Mesodermal cell (in vitro differentiated cells): ENCODE measurements around the gene B9D2.

ENCODE experiments used
- H3K27ac ChIP-seq: 2 replicates; pipeline ENCODE4 v1.7.0; 2013; ENCODE audit warnings: mild to moderate bottlenecking, low read depth, low read length, moderate library complexity; ENCODE audit not compliant: severe bottlenecking
- H3K36me3 ChIP-seq: 2 replicates; pipeline ENCODE4 v1.7.1; 2013; ENCODE audit warnings: mild to moderate bottlenecking, low read length, moderate library complexity; ENCODE audit not compliant: control insufficient read depth, insufficient read depth
- H3K4me1 ChIP-seq: one replicate; pipeline ENCODE4 v1.7.1; 2013; ENCODE audit warnings: mild to moderate bottlenecking, low read length; ENCODE audit not compliant: insufficient read depth, control insufficient read depth, poor library complexity, severe bottlenecking
- H3K4me3 ChIP-seq: 2 replicates; pipeline ENCODE4 v1.7.0; 2013; ENCODE audit warnings: low read length, control low read depth, mild to moderate bottlenecking; ENCODE audit not compliant: insufficient read depth, poor library complexity, severe bottlenecking; ENCODE audit errors: extremely low read depth
- H3K9me3 ChIP-seq: 2 replicates; pipeline ENCODE4 v1.7.1; 2013; ENCODE audit warnings: mild to moderate bottlenecking, low read length, moderate library complexity; ENCODE audit not compliant: control insufficient read depth
- WGBS, 2 experiments: methylation state at CpG; one replicate each; pipeline ENCODE4 v1.1.5; 2013; ENCODE audit warnings: missing lambda C conversion rate in 2 of 2; ENCODE audit not compliant: insufficient coverage in 2 of 2; 5-methylcytosine and 5-hydroxymethylcytosine counted together

Gene B9D2

GRCh38 chr19:41321204-41321599 is 42.7 kb downstream of the B9D2 start:
- WGBS, 2 experiments: 92 to 98% methylated on average over 7 of the region's 7 CpGs
- Histone ChIP-seq H3K9me3 (no peaks in the 10 kb centered on the region), H3K4me1 (peaks cover 64% of the 10 kb centered on the region), H3K4me3 (no peak overlapping the region), H3K27ac (peak overlapping the region; percentile 99), H3K36me3 (peaks cover 64% of the 10 kb centered on the region)

- WGBS, 2 experiments: 90 to 100% methylated on average over 3 of the region's 4 CpGs
- peaks cover 70% of the 10 kb centered on the region for H3K36me3 ChIP-seq
- peaks cover 57% of the 10 kb centered on the region for H3K4me1 ChIP-seq
- H3K4me3 ChIP-seq: no peak overlapping the region
- H3K27ac ChIP-seq: no peak overlapping the region
- no peaks in the 10 kb centered on the region for H3K9me3 ChIP-seq
Measured at GRCh38 chr19:41320568-41320967, 43.4 kb downstream of the B9D2 start.

DNA sequence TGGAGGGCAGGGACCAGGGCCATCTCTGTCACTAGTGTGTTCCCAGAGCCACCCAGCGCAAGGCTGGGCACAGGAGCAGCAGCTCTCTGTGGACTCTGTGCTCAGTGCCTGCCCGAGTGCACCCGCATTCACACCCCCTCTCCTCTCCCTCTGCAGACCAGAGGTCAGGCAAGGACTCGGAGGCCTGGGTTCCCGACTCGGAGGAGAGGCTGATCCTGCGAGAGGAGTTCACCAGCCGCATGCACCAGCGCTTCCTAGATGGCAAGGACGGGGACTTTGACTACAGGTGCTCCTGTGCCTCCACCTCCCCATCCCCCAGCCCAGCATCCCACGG is 43.8 kb downstream of the B9D2 start:
- WGBS, 2 experiments: 93 to 98% methylated on average over 10 to 11 of the region's 11 CpGs
- peaks cover 75% of the 10 kb centered on the region for H3K36me3 ChIP-seq

DNA sequence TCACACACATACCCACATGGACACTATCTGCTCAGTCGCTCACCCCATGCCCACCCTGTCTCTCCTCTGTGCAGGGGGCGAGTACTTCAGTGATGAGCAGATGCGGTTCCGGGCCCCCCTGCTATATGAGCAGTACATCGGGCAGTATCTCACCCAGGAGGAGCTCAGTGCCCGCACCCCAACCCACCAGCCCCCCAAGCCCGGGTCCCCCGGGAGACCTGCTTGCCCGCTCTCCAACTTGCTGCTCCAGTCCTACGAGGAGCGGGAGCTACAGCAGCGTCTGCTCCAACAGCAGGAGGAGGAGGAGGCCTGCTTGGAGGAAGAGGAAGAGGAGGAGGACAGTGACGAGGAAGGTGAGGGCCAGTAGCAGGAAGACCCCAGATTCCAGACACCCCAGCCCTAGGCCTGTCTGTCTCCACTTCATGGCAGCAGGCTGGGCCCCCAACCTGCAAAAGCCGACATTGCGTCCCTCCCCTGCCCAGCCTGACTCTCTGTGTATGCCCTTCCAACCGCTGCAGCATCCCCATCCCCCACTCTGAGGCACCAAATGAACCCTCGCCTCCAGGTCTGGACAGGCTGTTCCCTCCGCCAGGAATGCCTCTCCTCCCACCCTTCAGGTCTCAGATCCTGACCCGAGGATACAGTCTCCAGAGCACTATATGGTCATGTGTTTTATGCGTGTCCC is 44.3 kb downstream of the B9D2 start:
- Histone ChIP-seq H3K36me3 (peaks cover 80% of the 10 kb centered on the region), H3K27ac (peak overlapping the region; percentile 23), H3K4me1 (peaks cover 51% of the 10 kb centered on the region), H3K9me3 (no peaks in the 10 kb centered on the region), H3K4me3 (no peak overlapping the region)
- 83 to 85% methylated on average over 12 to 17 of the region's 20 CpGs for WGBS, 2 experiments

More for the DNA sequence above, 43.8 kb downstream of the B9D2 start:
- H3K4me3 ChIP-seq: no peak overlapping the region
- H3K4me1 ChIP-seq: peaks cover 54% of the 10 kb centered on the region
- peak overlapping the region; percentile 23 for H3K27ac ChIP-seq
- no peaks in the 10 kb centered on the region for H3K9me3 ChIP-seq

GRCh38 chr19:41318696-41319499 is 45.1 kb downstream of the B9D2 start:
- no peak overlapping the region for H3K4me3 ChIP-seq
- H3K4me1 ChIP-seq: peaks cover 43% of the 10 kb centered on the region
- 96 to 98% methylated on average over 17 to 18 of the region's 19 CpGs for WGBS, 2 experiments
- no peak overlapping the region for H3K27ac ChIP-seq
- peaks cover 81% of the 10 kb centered on the region for H3K36me3 ChIP-seq
- no peaks in the 10 kb centered on the region for H3K9me3 ChIP-seq

- WGBS, 2 experiments: 95 to 96% methylated on average over 24 of the region's 24 CpGs
- H3K4me3 ChIP-seq: no peak overlapping the region
- H3K27ac ChIP-seq: no peak overlapping the region
- H3K9me3 ChIP-seq: no peaks in the 10 kb centered on the region
- H3K36me3 ChIP-seq: peaks cover 87% of the 10 kb centered on the region
- peaks cover 21% of the 10 kb centered on the region for H3K4me1 ChIP-seq
Measured at GRCh38 chr19:41316306-41316920, 47.5 kb downstream of the B9D2 start.

GRCh38 chr19:41311613-41312012 is 52.3 kb downstream of the B9D2 start:
- 91 to 97% methylated on average over 8 of the region's 8 CpGs for WGBS, 2 experiments
- Histone ChIP-seq H3K27ac (no peak overlapping the region), H3K9me3 (no peaks in the 10 kb centered on the region), H3K4me3 (peak overlapping the region; percentile 72), H3K36me3 (peaks cover 61% of the 10 kb centered on the region), H3K4me1 (peaks cover 12% of the 10 kb centered on the region)

- H3K9me3 ChIP-seq: no peaks in the 10 kb centered on the region
- H3K36me3 ChIP-seq: peaks cover 61% of the 10 kb centered on the region
- WGBS, 2 experiments: 68 to 71% methylated on average over 3 of the region's 5 CpGs
- peaks cover 12% of the 10 kb centered on the region for H3K4me1 ChIP-seq
- peak overlapping the region; percentile 72 for H3K4me3 ChIP-seq
- peak overlapping the region; percentile 94 for H3K27ac ChIP-seq
Measured at GRCh38 chr19:41311072-41311471, 52.9 kb downstream of the B9D2 start.

- 0% methylated on average over 41 to 45 of the region's 47 CpGs for WGBS, 2 experiments
- Histone ChIP-seq H3K4me1 (peaks cover 12% of the 10 kb centered on the region), H3K27ac (peak within 1 kb of the TSS; percentile 94), H3K9me3 (no peaks in the 10 kb centered on the region), H3K36me3 (peaks cover 61% of the 10 kb centered on the region), H3K4me3 (peak within 1 kb of the TSS; percentile 72)
Measured at GRCh38 chr19:41310033-41310831, 53.7 kb downstream of the B9D2 start, which contains the start of gene CCDC97. Gene CCDC97, plus strand, starts transcription at chr19:41310172. Its CDS starts 139 bp downstream, at chr19:41310311.
